Right lobe of liver (tissue), 6 donors: ENCODE results near the gene NT5DC4. TPM values are rescaled to one million over a fixed set of nuclear protein-coding genes. Genes with fewer than 3 reads are reported as not detected.

Experiments
- ATAC-seq, 4 donors: fragments of 200-7000 bp; cut with Tn5 transposase; one replicate each; pipeline ENCODE4 v1.9.1; 2020; ENCODE audit warnings: mild to moderate bottlenecking in 4 of 4, moderate library complexity in 4 of 4
- DNase-seq, 3 donors: peaks; one replicate each; pipeline ENCODE4 v3.0.0-alpha.2; 2020
- H3K27ac ChIP-seq, 3 donors: fragments of 200-600 bp; one replicate each; pipeline ENCODE4 v1.8.0; 2022
- H3K27me3 ChIP-seq, 2 donors: fragments of 200-600 bp; one replicate each; pipeline ENCODE4 v1.8.0; 2022
- H3K36me3 ChIP-seq, 4 donors: fragments of 200-600 bp; sonication (generic) in 1 of 4; one replicate each; pipeline versions ENCODE4 v1.5.1 to v1.8.0; 2017 to 2022; ENCODE audit warnings: control low read depth in 1 of 4
- H3K4me1 ChIP-seq, 4 donors: fragments of 200-600 bp; sonication (generic) in 1 of 4; one replicate each; pipeline versions ENCODE4 v1.5.1 to v1.8.0; 2017 to 2022; ENCODE audit warnings: control low read depth in 1 of 4
- H3K4me3 ChIP-seq, 3 donors: fragments of 200-600 bp; one replicate each; pipeline ENCODE4 v1.8.0; 2022
- H3K9me3 ChIP-seq, 4 donors: fragments of 200-600 bp; sonication (generic) in 1 of 4; one replicate each; pipeline versions ENCODE4 v1.5.1 to v1.8.0; 2017 to 2022; ENCODE audit warnings: control low read depth in 1 of 4
- CTCF ChIP-seq, 4 donors: fragments of 200-600 bp in 3 of 4; fragments of 450-650 bp in 1 of 4; IDR thresholded peaks; one replicate each; pipeline versions ENCODE4 v1.5.1 to v1.8.0; 2016 to 2022; ENCODE audit warnings: antibody characterized with exemption in 4 of 4, mild to moderate bottlenecking in 2 of 4
- POLR2A ChIP-seq: fragments of 450-650 bp; IDR thresholded peaks from one replicate; pipeline ENCODE4 v1.6.1; 2017; ENCODE audit warnings: antibody characterized with exemption, mild to moderate bottlenecking
- WGBS: methylation state at CpG from one replicate; pipeline ENCODE4 v1.1.6; 2018; ENCODE audit warnings: low coverage, low lambda C conversion rate; ENCODE audit not compliant: insufficient coverage; ENCODE audit errors: missing lambda C conversion rate; 5-methylcytosine and 5-hydroxymethylcytosine counted together
- intact Hi-C, 2 donors: fragments of 100-400 bp; cut with DNase I; formaldehyde crosslinking; loops; one replicate each; pipeline versions ENCODE4 v1.11.2 to v1.14.1; 2022
- total RNA-seq, 6 experiments: library from RNA; depleted of rRNA in 2 of 6; stranded (reverse); fragments of >200 nt in 2 of 6; fragmentation: NEBNext Ultra II Directional in 3 of 6; extraction: Animal tissue kit (Norgen Biotek cat#: 25700) in 3 of 6; gene quantifications; one replicate each; pipeline versions ENCODE4 v1.1.0 to v1.2.4, GENCODE V29; 2016 to 2023
- donor health status: DM: no; HTN: yes; CAD: no.
- donor health status: DM: no; HTN: no; CAD: no.
- donor health status: DM: no; HTN: no; CAD: no.
- donor health status: DM: no; HTN: yes; CAD: no.
- donor health status: DM: no; HTN: yes; CAD: no.

NT5DC4 gene
- total RNA-seq, 6 experiments from 2014 or later: not detected

GRCh38 chr2:112680666-112681101 lies 40.1 kb upstream of the NT5DC4 start:
- Histone ChIP-seq H3K27ac (peak overlapping the region in 1 of 3 donors; percentile 33), H3K36me3 (no peaks in the 10 kb centered on the region), H3K9me3 (no peaks in the 10 kb centered on the region), H3K27me3 (no peaks in the 10 kb centered on the region), H3K4me3 (peak overlapping the region in 2 of 3 donors; percentile 15 to 41), H3K4me1 (peaks cover 0 to 4% (median 0%) of the 10 kb centered on the region in 4 donors)
- DNase-seq (peak in 1 of 3 donors; percentile 46), ATAC-seq (peak; percentile 87 to 93 (median 90))
- 27% methylated on average over 2 of the region's 5 CpGs for WGBS
- TF ChIP-seq CTCF (IDR thresholded peaks at IDR 0.05) (no peak), POLR2A (no peak)
- intact Hi-C loops: no loop called here

DNA sequence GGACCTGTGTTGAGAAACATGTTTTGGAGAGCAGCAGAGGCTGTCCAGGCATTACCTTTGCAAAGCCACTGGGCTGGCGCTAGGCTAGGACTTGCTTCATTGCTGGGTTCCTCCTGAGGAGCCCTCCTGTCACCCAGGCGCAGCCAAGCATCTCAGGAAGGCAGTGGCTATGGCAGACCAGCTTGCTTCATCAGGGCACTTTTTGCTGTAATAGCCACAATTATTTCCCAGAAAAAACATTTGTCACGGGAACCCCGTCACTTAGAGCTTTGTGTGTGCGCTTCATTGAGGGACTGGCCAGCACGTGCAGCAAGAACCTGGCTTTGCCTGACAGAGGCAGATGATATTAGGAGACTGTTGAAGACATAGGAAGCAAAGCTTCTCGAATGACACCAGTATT lies 38.7 kb upstream of the NT5DC4 start:
- DNase-seq (peak in 1 of 3 donors; percentile 46), ATAC-seq (no peak)
- no peak overlapping the region for H3K4me3 ChIP-seq
- H3K27ac ChIP-seq: no peak overlapping the region
- H3K27me3 ChIP-seq: no peaks in the 10 kb centered on the region
- WGBS: 75% methylated on average over 4 of the region's 7 CpGs
- TF ChIP-seq CTCF (IDR thresholded peaks at IDR 0.05) (no peak), POLR2A (no peak)
- intact Hi-C loops: no loop called here
- no peaks in the 10 kb centered on the region for H3K9me3 ChIP-seq
- H3K4me1 ChIP-seq: peaks cover 0 to 4% (median 0%) of the 10 kb centered on the region in 4 donors
- no peaks in the 10 kb centered on the region for H3K36me3 ChIP-seq

GRCh38 chr2:112683550-112684414 lies 37.0 kb upstream of the NT5DC4 start:
- Histone ChIP-seq H3K27ac (no peak overlapping the region), H3K4me1 (peaks cover 0 to 4% (median 0%) of the 10 kb centered on the region in 4 donors), H3K9me3 (no peaks in the 10 kb centered on the region), H3K36me3 (no peaks in the 10 kb centered on the region), H3K4me3 (no peak overlapping the region), H3K27me3 (no peaks in the 10 kb centered on the region)
- 65% methylated on average over 8 of the region's 12 CpGs for WGBS
- TF ChIP-seq POLR2A: no peak
- TF ChIP-seq CTCF (IDR thresholded peaks at IDR 0.05): no peak
- ATAC-seq (peak in 2 of 4 donors; percentile 10 to 15), DNase-seq (peak in 1 of 3 donors; percentile 35)
- intact Hi-C loops: no loop called here

- no peak overlapping the region for H3K4me3 ChIP-seq
- intact Hi-C loops: no loop called here
- H3K36me3 ChIP-seq: no peaks in the 10 kb centered on the region
- no peaks in the 10 kb centered on the region for H3K27me3 ChIP-seq
- 54% methylated on average over 3 of the region's 3 CpGs for WGBS
- H3K27ac ChIP-seq: no peak overlapping the region
- no peak for TF ChIP-seq CTCF (IDR thresholded peaks at IDR 0.05)
- ATAC-seq (no peak), DNase-seq (no peak)
- no peaks in the 10 kb centered on the region for H3K9me3 ChIP-seq
- peaks cover 0 to 4% (median 0%) of the 10 kb centered on the region in 4 donors for H3K4me1 ChIP-seq
These were observed 36.4 kb upstream of the NT5DC4 start for GRCh38 chr2:112684415-112684775.
